HG03520 (cell line): ENCODE data around the gene SLC4A1AP.
"Not testable (repeated sequence)": the region's sequence is repeated elsewhere in the genome, so short reads cannot be mapped to it uniquely, and the experiment has no call there.

ENCODE experiments used
- ATAC-seq: cut with Tn5 transposase; IDR thresholded peaks from one replicate; pipeline ENCODE4 v1.9.1; 2021; ENCODE audit warnings: mild to moderate bottlenecking, moderate library complexity; ENCODE audit not compliant: unreplicated experiment

SLC4A1AP gene, protein sequence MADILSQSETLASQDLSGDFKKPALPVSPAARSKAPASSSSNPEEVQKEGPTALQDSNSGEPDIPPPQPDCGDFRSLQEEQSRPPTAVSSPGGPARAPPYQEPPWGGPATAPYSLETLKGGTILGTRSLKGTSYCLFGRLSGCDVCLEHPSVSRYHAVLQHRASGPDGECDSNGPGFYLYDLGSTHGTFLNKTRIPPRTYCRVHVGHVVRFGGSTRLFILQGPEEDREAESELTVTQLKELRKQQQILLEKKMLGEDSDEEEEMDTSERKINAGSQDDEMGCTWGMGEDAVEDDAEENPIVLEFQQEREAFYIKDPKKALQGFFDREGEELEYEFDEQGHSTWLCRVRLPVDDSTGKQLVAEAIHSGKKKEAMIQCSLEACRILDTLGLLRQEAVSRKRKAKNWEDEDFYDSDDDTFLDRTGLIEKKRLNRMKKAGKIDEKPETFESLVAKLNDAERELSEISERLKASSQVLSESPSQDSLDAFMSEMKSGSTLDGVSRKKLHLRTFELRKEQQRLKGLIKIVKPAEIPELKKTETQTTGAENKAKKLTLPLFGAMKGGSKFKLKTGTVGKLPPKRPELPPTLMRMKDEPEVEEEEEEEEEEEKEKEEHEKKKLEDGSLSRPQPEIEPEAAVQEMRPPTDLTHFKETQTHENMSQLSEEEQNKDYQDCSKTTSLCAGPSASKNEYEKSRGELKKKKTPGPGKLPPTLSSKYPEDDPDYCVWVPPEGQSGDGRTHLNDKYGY

GRCh38 chr2:27663285-27664153, at the start of gene SLC4A1AP, which contains the start of gene SUPT7L:
TSS of gene SLC4A1AP (plus strand) at chr2:27663889. CDS start at chr2:27663915, 26 bp downstream.
TSS of gene SUPT7L (minus strand) at chr2:27663614. CDS start at chr2:27662192, 1,422 bp downstream.
- ATAC-seq, result peak; percentile 68

- ATAC-seq, result no peak
Measured at GRCh38 chr2:27613985-27614384, 49.7 kb upstream of the SLC4A1AP start.

DNA sequence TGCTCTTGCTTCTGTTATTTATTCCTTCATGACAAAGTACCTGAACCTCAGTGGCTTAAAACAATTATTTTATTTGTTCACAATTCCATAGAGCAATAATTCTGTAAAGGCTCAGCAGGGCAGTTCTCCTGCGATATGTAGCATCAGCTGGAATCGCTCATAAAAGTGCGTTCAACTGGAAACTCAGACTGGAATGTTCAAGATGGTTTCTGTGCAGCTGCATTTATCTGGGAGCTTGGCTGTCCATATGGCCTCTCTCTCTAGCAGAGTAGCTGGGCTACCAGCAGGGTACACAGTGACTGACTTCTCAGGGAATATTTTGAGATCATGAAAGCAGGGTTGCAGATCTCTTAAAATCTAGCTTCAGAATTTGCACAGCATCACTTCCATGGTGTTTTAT, 48.4 kb upstream of the SLC4A1AP start:
- ATAC-seq, result no peak

GRCh38 chr2:27621524-27621923, 42.2 kb upstream of the SLC4A1AP start:
- no peak for ATAC-seq

DNA sequence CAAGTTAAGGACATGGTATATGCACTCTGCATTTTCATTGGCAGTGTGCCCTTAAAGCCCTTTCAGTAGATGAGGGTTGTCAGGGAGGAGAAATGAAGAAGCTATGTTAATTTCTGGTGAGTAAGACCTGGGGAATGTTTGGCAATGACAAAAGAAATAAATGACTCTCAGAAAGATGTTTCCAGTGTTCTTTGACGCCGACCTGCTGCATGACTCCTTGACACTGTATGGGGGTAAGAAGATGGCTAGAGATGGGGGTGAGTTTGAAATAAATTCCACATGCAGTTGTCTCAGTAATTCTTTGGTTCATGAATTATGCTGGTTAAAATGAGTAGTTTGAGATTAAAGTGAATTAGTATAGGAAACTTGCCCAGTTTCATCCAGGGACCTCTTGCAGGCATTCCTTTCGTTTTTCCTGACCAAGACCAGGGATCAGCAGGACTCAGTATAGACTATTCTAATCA, 40.7 kb upstream of the SLC4A1AP start:
- ATAC-seq, result no peak

- no peak for ATAC-seq
Measured at GRCh38 chr2:27624943-27625342, 38.7 kb upstream of the SLC4A1AP start.

- ATAC-seq, result not testable (repeated sequence)
Measured at GRCh38 chr2:27626323-27626722, 37.4 kb upstream of the SLC4A1AP start.

DNA sequence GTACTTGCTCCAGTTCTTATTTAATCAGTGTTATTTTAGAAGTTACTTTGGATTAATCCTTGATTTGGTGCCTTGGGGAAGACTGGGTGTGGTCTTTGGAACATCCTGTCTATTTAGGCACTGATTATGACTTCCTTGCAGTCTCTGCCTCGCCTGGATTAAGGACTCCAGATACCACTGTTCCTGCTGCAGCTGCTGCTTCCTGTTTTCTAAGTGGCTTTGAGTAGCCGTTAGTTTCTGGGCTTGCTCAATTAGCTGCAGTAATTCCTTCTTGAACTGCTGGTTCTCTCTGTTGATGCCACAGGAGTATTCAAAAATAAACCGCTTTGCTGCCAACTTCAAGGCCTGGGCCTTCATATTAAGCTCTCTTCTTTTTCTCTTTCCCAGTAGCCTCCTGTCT, 36.8 kb upstream of the SLC4A1AP start:
- not testable (repeated sequence) for ATAC-seq

DNA sequence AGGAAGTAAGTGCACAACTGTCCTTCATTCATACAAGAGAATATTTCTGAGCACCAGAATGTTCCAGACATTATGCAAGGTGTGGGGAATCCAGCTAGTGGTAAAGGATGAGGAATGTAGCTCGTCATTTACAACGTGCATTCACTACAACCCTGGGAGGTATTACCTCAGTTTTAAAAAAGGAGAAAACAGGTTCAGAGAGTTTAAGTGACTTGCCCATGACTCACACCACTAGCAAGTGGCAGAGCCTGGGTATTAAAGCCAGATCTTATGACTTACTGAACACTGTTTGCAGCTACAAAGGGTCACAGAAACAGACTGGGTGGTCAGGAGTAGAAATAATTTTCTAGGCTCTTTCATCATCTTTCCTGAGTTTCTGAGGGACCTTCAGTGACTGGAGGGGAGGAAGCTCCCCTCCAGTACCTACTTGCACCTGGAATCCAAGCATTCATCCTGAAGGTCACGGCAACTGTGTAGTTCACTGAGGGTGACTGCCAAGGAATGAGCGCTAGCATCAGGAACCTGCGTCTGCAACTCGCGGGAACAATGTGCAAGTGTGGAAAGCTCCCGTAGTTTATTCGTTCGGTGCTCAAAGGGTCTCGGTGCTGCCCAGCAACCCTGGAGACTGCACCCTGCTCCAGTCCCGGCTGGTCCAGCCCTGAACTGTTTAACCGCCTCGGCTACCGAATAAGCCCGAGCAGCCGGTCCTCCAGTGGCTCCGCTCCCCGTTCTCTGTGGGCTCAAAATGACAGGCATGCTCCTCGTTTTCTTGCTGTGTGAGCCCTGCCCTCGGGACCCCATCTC, 35.5 kb upstream of the SLC4A1AP start:
- peak; percentile 21 for ATAC-seq

DNA sequence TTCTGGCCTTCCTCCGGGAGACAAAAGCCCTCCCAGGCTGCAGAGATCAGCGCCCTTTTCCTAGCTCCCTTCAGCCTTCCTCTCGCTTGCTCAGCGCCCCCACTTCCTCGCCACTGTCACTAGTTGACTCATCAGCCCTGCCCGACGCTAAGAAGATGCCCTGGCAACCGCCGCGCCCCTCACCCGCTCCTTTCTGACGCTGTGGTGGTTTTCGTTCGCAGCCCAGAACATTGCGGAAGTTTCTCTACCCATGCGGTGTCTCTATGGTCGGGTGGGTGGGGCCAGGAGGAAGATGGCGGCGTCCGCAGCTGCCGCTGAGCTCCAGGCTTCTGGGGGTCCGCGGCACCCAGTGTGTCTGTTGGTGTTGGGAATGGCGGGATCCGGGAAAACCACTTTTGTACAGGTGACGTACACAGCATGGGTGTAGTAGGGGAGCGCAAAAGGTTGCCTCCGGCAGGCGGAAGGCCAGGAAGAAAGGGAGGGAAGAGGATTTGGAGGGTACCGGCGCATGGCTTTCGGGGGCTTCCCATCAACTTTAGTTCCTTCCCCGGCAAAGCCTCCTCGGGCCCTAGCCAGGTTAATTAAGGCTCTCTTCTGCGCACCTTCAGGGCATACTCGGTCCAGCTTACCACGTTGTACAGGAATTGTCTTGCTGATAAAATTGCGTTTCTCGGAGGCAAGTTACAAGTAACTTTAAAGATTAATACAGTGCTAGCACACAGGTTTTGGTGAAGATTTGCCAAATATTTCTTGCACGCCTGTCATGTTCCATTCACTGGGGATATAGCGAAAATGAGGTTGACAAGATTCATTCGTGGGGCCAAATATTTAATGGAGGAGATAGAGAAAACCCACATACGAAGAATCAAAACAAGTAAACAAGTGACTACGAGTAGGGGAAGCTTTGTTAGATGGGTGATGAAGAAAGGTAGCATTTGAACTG, 34.7 kb upstream of the SLC4A1AP start, which contains the start of the genes CCDC121 and GPN1:
CCDC121 (minus strand) TSS at position 246 of the 943 bp plus-strand sequence. CDS start 1,213 bp downstream, outside the sequence.
GPN1 (plus strand) TSS at position 284 of the 943 bp plus-strand sequence; CDS start at position 293, 9 bp downstream.
- ATAC-seq, result peak; percentile 93

DNA sequence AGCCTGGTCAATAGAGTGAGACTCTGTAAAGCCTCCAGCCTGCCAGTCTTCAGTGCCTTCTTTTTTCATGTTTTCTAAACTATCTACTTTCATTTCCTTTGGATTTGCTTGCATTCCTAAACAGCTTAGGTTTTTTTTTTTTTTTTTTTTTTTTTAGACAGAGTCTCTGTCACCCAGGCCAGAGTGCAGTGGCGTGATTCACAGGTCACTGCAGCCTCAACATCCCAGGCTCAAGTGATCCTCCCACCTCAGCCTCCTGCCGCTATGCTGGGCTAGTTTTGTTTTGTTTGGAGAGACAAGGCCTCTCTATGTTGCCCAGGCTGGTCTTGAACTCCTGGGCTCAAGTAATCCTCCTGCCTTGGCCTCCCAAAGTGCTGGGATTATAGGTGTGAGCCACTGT, 33.4 kb upstream of the SLC4A1AP start:
- ATAC-seq, result not testable (repeated sequence)

- no peak for ATAC-seq
Measured at GRCh38 chr2:27634291-27634690, 29.4 kb upstream of the SLC4A1AP start.

- ATAC-seq, result no peak
Measured at GRCh38 chr2:27636766-27637165, 26.9 kb upstream of the SLC4A1AP start.

DNA sequence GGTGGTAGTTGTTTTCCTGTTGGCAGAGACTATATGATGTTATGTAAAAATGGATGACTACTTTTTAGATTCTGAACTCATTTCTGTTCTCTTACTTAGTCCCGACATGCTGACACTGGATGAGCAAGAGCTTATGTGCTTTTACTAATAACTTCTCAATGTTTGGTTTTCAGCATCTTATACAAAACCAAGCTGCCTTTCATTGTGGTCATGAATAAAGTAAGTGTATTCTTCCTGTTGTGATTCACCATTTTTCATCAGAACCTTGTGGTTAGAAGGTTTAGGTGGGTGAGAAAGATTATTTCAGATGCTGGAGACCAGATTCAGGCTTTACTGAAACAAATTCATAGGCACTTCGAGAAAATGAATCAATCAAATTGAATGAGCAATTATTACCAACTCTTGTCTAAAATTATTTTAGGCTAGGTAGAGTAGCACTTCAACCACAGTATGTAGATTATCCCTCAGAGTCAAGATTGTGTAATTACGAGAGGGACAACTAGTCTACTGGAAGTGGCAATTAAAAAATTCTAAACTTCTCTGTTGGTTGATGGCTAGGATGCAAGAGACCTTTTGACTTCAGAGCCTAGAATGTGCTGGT, 25.6 kb upstream of the SLC4A1AP start:
- no peak for ATAC-seq

DNA sequence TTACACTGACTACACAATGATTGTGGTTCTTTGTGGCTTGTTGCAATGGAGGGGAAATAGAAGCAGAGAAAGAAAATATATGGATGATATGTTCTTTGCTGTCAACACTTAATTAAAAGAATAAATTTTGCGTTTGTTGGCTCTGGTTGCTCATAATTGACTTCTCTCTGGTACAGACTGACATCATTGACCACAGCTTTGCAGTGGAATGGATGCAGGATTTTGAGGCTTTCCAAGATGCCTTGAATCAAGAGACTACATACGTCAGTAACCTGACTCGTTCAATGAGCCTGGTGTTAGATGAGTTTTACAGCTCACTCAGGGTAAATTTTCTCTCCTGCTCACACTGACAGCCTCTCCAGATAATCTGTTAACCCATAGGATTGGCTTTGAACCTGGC, 25.0 kb upstream of the SLC4A1AP start:
- no peak for ATAC-seq

- ATAC-seq, result no peak
Measured at GRCh38 chr2:27640722-27641245, 22.9 kb upstream of the SLC4A1AP start.

DNA sequence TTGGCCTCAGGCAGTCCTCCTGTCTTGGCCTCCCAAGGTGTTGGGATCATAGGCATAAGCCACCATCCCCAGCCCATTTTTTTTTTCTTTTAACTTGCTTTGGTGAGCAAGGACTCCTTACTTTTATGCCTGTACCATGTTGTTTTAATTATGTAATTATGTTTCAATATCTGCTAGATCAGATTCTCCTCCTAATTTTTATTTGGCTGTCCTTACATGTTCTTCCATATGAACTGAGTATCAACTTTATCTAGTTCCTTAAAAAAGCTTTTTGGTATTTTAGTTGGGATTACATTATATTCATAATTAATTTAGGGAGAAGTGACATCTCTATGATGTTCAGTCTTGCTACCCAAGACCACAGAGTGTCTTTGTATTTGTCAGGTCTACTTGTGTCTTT, 18.5 kb upstream of the SLC4A1AP start:
- ATAC-seq, result no peak

GRCh38 chr2:27647289-27647688, 16.4 kb upstream of the SLC4A1AP start:
- no peak for ATAC-seq
